GM21390 (cell line): ENCODE data around the gene ZBTB7A.

Experiments used
- ATAC-seq: cut with Tn5 transposase; IDR thresholded peaks from one replicate; pipeline ENCODE4 v1.9.1; 2021; ENCODE audit not compliant: unreplicated experiment

The ZBTB7A gene

GRCh38 chr19:4057931-4058692, 8.6 kb downstream of the ZBTB7A start:
- ATAC-seq: no peak

- ATAC-seq: no peak
Measured at GRCh38 chr19:4055209-4055552, 11.5 kb downstream of the ZBTB7A start.

- no peak for ATAC-seq
Measured at GRCh38 chr19:4054441-4055208, 12.1 kb downstream of the ZBTB7A start.

GRCh38 chr19:4053423-4054324, 13.0 kb downstream of the ZBTB7A start:
- ATAC-seq: no peak

GRCh38 chr19:4052993-4053422, 13.7 kb downstream of the ZBTB7A start:
- no peak for ATAC-seq

- ATAC-seq: no peak
Measured at GRCh38 chr19:4052114-4052992, 14.3 kb downstream of the ZBTB7A start.

GRCh38 chr19:4051175-4052101, 15.3 kb downstream of the ZBTB7A start:
- no peak for ATAC-seq

- ATAC-seq: no peak
Measured at GRCh38 chr19:4049432-4049831, 17.3 kb downstream of the ZBTB7A start.

- ATAC-seq: no peak
Measured at GRCh38 chr19:4046946-4047683, 19.6 kb downstream of the ZBTB7A start.

- no peak for ATAC-seq
Measured at GRCh38 chr19:4046362-4046691, 20.4 kb downstream of the ZBTB7A start.

- ATAC-seq: no peak
Measured at GRCh38 chr19:4045597-4046361, 20.9 kb downstream of the ZBTB7A start.

- no peak for ATAC-seq
Measured at GRCh38 chr19:4044990-4045465, 21.7 kb downstream of the ZBTB7A start.

GRCh38 chr19:4043966-4044715, 22.6 kb downstream of the ZBTB7A start:
- no peak for ATAC-seq

- no peak for ATAC-seq
Measured at GRCh38 chr19:4043401-4043800, 23.3 kb downstream of the ZBTB7A start.

GRCh38 chr19:4042731-4043082, 24.0 kb downstream of the ZBTB7A start:
- no peak for ATAC-seq

- ATAC-seq: no peak
Measured at GRCh38 chr19:4042064-4042730, 24.5 kb downstream of the ZBTB7A start.
